ENCODE data around the gene OR10AD1.
"Not testable (repeated sequence)": the region's sequence is repeated elsewhere in the genome, so short reads cannot be mapped to it uniquely, and the experiment has no call there.

The OR10AD1 gene

GRCh38 chr12:48157889-48158370 lies 45.2 kb downstream of the OR10AD1 start:
- DNase-seq = peak; percentile 21

GRCh38 chr12:48157018-48157888 lies 45.8 kb downstream of the OR10AD1 start, which contains the start of gene ASB8:
TSS of gene ASB8 (minus strand) at chr12:48157515. CDS start at chr12:48153496, 4,019 bp downstream.
- DNase-seq = peak; percentile 99

GRCh38 chr12:48156652-48157017 lies 46.5 kb downstream of the OR10AD1 start:
- DNase-seq = no peak

- not testable (repeated sequence) for DNase-seq
Measured at GRCh38 chr12:48155786-48156185, 47.3 kb downstream of the OR10AD1 start.

Measured in CD4-positive, alpha-beta T cell treated with Interleukin-17A for 4 hours (primary cell).